T-helper 9 cell (primary cell): ENCODE measurements around the gene ARAP3.

Source experiments
- DNase-seq: peaks from one replicate; pipeline ENCODE4 v3.0.0-alpha.2; 2020

ARAP3 gene

GRCh38 chr5:141609044-141609443 is 73.0 kb downstream of the ARAP3 start:
- DNase-seq = no peak

GRCh38 chr5:141608557-141608956 is 73.5 kb downstream of the ARAP3 start:
- no peak for DNase-seq

- no peak for DNase-seq
Measured at GRCh38 chr5:141608046-141608445, 74.0 kb downstream of the ARAP3 start.

- peak; percentile 59 for DNase-seq
Measured at GRCh38 chr5:141605523-141606277, 76.3 kb downstream of the ARAP3 start.

- DNase-seq = no peak
Measured at GRCh38 chr5:141603923-141604717, 77.9 kb downstream of the ARAP3 start.
